Lower leg skin (tissue), 4 donors: ENCODE data around the gene TNP2. TPM values are rescaled to one million over a fixed set of nuclear protein-coding genes. Genes with fewer than 3 reads are reported as not detected.

Source experiments
- DNase-seq, 2 donors: peaks; one replicate each; pipeline ENCODE4 v3.0.0-alpha.2; 2019; ENCODE audit warnings: low spot score in 2 of 2
- H3K4me3 ChIP-seq: fragments of 200-600 bp; sonication (generic); 2 replicates; pipeline ENCODE4 v1.5.1; 2017; ENCODE audit warnings: mild to moderate bottlenecking, low read depth; ENCODE audit not compliant: poor library complexity, severe bottlenecking
- POLR2A ChIP-seq, 2 donors: fragments of 450-650 bp; IDR thresholded peaks; one replicate each; pipeline ENCODE4 v1.6.1; 2016 to 2017; ENCODE audit warnings: antibody characterized with exemption in 2 of 2, mild to moderate bottlenecking in 1 of 2, moderate library complexity in 1 of 2
- WGBS, 2 donors: methylation state at CpG; one replicate each; pipeline ENCODE4 v1.1.5; 2018; 5-methylcytosine and 5-hydroxymethylcytosine counted together
- intact Hi-C: fragments of 100-400 bp; cut with DNase I; formaldehyde crosslinking; loops from one replicate; pipeline ENCODE4 v1.15.0; 2023; ENCODE audit warnings: low total_unique reads
- total RNA-seq, 4 donors: library from RNA; depleted of rRNA; stranded (reverse); fragments of >200 nt; gene quantifications; one replicate each; pipeline ENCODE4 v1.1.0, GENCODE V29; 2016
- TF ChIP-seq, protein P1 (sequence below), 3 donors: fragments of 450-650 bp; IDR thresholded peaks; one replicate each; pipeline ENCODE4 v1.5.1; 2016; ENCODE audit warnings: antibody characterized with exemption in 3 of 3, mild to moderate bottlenecking in 3 of 3, moderate library complexity in 2 of 3

TNP2 gene
- total RNA-seq, 4 donors from 2014 or later = not detected

GRCh38 chr16:11235703-11235991 lies 33.5 kb downstream of the TNP2 start:
- 88 to 94% methylated on average over 5 of the region's 5 CpGs for WGBS, 2 donors
- DNase-seq = no peak
- no peak overlapping the region for H3K4me3 ChIP-seq
- intact Hi-C loops = no loop called here
- TF ChIP-seq, protein P1, sequence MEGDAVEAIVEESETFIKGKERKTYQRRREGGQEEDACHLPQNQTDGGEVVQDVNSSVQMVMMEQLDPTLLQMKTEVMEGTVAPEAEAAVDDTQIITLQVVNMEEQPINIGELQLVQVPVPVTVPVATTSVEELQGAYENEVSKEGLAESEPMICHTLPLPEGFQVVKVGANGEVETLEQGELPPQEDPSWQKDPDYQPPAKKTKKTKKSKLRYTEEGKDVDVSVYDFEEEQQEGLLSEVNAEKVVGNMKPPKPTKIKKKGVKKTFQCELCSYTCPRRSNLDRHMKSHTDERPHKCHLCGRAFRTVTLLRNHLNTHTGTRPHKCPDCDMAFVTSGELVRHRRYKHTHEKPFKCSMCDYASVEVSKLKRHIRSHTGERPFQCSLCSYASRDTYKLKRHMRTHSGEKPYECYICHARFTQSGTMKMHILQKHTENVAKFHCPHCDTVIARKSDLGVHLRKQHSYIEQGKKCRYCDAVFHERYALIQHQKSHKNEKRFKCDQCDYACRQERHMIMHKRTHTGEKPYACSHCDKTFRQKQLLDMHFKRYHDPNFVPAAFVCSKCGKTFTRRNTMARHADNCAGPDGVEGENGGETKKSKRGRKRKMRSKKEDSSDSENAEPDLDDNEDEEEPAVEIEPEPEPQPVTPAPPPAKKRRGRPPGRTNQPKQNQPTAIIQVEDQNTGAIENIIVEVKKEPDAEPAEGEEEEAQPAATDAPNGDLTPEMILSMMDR (IDR thresholded peaks at IDR 0.05) = no peak
- TF ChIP-seq POLR2A (IDR thresholded peaks at IDR 0.05) = no peak

- 90 to 94% methylated on average over 13 of the region's 13 CpGs for WGBS, 2 donors
- intact Hi-C loops = no loop called here
- no peak overlapping the region for H3K4me3 ChIP-seq
- TF ChIP-seq, protein P1 (IDR thresholded peaks at IDR 0.05) = no peak
- no peak for TF ChIP-seq POLR2A (IDR thresholded peaks at IDR 0.05)
- no peak for DNase-seq
These were observed 34.0 kb downstream of the TNP2 start for GRCh38 chr16:11234884-11235702.

DNA sequence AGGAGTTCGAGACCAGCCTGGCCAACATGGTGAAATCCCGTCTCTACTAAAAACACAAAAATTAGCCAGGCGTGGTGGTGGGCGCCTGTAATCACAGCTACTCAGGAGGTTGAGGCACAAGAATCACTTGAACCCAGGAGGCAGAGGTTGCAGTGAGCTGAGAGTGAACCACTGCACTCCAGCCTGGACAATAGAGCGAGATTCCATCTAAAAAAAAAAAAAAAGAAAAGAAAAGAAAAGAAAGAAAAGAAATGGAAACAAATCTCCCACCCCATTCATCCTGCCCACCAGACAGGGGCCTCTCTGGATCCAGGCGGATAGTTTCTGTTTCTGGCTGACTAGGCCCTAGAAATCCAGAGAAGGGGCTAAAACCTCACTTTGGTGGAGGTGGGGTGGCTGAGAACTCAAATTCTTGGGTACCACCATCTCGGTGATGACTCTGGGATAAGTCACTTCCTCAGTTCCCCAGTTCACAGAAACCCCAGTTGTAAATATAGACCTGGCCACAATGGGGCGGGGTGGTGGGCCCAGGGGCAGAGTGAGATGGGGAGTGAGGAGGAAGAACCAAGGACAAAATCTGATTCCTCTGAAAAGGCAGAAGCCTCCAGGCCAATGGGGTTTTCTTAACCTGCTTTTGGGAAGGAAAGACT lies 35.3 kb downstream of the TNP2 start:
- no peak for DNase-seq
- intact Hi-C loops = no loop called here
- WGBS, 2 donors = 89 to 94% methylated on average over 8 of the region's 8 CpGs
- no peak overlapping the region for H3K4me3 ChIP-seq
- TF ChIP-seq, protein P1 (IDR thresholded peaks at IDR 0.05) = no peak
- TF ChIP-seq POLR2A (IDR thresholded peaks at IDR 0.05) = no peak

DNA sequence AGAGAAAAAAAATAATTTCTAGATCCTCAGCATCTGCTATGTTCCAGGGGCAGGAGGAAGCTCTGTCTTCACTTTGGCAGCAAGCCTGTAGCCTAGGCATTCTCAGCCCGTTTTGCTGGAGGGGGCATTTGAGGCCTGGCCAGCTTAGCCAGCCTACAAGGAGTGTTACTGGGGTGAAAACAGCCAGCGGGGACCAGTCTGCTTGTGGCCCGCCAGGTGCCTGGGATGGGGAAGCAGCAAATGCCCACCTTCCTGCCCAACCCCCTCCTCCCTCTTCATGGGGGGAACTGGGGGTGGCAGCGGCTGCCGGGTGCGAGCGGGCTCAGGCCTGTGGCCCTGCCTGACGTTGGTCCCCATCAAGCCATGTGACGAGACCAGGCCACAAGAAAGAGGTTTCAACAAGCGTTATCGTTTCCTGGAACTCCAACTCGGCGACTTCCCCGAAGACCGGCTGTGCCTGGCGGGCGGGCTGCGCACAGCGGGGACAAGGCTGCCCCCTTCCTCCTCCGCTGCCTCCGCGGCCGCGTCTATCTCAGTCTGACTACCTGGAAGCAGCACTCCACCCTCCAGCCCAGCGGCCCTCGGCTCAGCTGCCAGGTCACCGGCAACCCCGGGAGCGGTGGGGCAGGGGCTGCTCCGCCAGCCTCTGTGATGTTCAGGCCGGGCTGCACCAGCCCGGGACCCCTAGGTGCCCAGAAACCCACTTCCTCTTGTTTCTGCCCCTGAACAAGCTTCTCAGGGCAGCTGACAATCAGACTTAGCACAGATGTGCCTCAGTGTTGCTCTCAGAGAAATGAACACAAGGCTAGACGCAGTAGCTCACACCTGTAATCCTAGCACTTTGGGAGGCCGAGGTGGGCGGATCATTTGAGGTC lies 36.0 kb downstream of the TNP2 start:
- DNase-seq = peak in 1 of 2 donors; percentile 89
- 65 to 81% methylated on average over 30 to 32 of the region's 35 CpGs for whole genome bisulfite sequencing, 2 donors
- intact Hi-C loops = no loop called here
- TF ChIP-seq, protein P1 (IDR thresholded peaks at IDR 0.05) = no peak
- no peak for TF ChIP-seq POLR2A (IDR thresholded peaks at IDR 0.05)
- no peak overlapping the region for H3K4me3 ChIP-seq

DNA sequence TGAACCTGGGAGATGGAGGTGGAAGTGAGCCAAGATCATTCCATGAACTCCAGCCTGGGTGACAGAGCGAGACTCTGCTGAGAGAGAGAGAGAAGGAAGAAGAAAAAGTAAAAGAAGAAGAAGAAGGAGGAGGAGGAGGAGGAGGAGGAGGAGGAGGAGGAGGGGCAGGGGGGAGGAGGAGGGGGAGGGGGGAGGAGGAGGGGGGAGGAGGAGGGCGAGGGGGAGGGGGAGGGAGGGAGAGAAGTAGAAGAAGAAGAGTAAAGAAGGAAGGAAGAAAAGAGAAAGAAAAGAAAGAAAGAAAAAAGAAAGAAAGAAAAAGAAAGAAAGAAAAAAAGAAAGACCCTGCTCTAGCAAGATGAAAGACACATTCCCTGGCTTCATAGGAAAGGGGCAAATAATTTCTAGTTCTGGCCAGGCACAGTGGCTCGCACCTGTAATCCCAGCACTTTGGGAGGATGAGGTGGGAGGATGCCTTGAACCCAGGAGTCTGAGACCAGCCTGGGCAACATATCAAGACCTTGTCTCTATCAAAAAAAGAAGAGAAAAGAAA lies 36.7 kb downstream of the TNP2 start:
- no peak for TF ChIP-seq POLR2A (IDR thresholded peaks at IDR 0.05)
- TF ChIP-seq, protein P1 (IDR thresholded peaks at IDR 0.05) = no peak
- H3K4me3 ChIP-seq = no peak overlapping the region
- WGBS, 2 donors = 89 to 93% methylated on average over 2 of the region's 3 CpGs
- DNase-seq = no peak
- intact Hi-C loops = no loop called here
